HepG2 (cell line): ENCODE results near the gene CBFA2T2. TPM values are rescaled to one million over a fixed set of nuclear protein-coding genes. Genes with fewer than 3 reads are reported as not detected.

ENCODE experiments used
- CC2D1A ChIP-seq: sonication (generic); formaldehyde crosslinking; IDR thresholded peaks from 2 replicates; pipeline ENCODE4 v1.8.1; 2023; ENCODE audit warnings: mild to moderate bottlenecking, missing genetic modification reagents
- NR2F6 ChIP-seq, 2 experiments: IDR thresholded peaks; 2 replicates each; pipeline ENCODE4 v1.6.1; 2016; ENCODE audit warnings: antibody characterized with exemption in 1 of 2, mild to moderate bottlenecking in 1 of 2
- RARA ChIP-seq: IDR thresholded peaks from 2 replicates; pipeline ENCODE4 v1.6.1; 2016; ENCODE audit warnings: missing genetic modification reagents, missing compliant biosample characterization
- SIN3A ChIP-seq: IDR thresholded peaks from 2 replicates; pipeline ENCODE4 v1.6.1; 2011; ENCODE audit warnings: low read depth, mild to moderate bottlenecking, control low read depth, low read length, borderline replicate concordance
- SRSF9 ChIP-seq: fragments of 200-400 bp; formaldehyde crosslinking; IDR thresholded peaks from 2 replicates; pipeline ENCODE4 v1.6.1; 2018; ENCODE audit warnings: borderline replicate concordance, mild to moderate bottlenecking, low read depth, low read length; ENCODE audit not compliant: insufficient read depth, poor library complexity, severe bottlenecking
- ZFP1 ChIP-seq: IDR thresholded peaks from 2 replicates; pipeline ENCODE4 v1.6.1; 2016
- ZFP37 ChIP-seq: sonication (generic); formaldehyde crosslinking; IDR thresholded peaks from 2 replicates; pipeline ENCODE4 v1.4.0; 2020; ENCODE audit warnings: missing genetic modification reagents, borderline replicate concordance
- ZFP62 ChIP-seq: sonication (generic); formaldehyde crosslinking; IDR thresholded peaks from 2 replicates; pipeline ENCODE4 v1.4.0; 2020; ENCODE audit warnings: missing genetic modification reagents
- ZFYVE20 ChIP-seq: sonication (generic); formaldehyde crosslinking; IDR thresholded peaks from 2 replicates; pipeline ENCODE4 v1.8.0; 2023; ENCODE audit warnings: low read depth, mild to moderate bottlenecking, moderate library complexity, missing genetic modification reagents, borderline replicate concordance
- ZMYM3 ChIP-seq: sonication (generic); formaldehyde crosslinking; IDR thresholded peaks from 2 replicates; pipeline ENCODE4 v1.5.1; 2020; ENCODE audit warnings: mild to moderate bottlenecking, missing genetic modification reagents
- ZNF101 ChIP-seq: sonication (generic); formaldehyde crosslinking; IDR thresholded peaks from 2 replicates; pipeline ENCODE4 v1.4.0; 2020; ENCODE audit warnings: mild to moderate bottlenecking, low read depth, missing genetic modification reagents, borderline replicate concordance
- ZNF282 ChIP-seq: fragments of 450-650 bp; IDR thresholded peaks from 2 replicates; pipeline ENCODE4 v1.6.1; 2018; ENCODE audit not compliant: partially characterized antibody
- ZNF660 ChIP-seq: sonication (generic); formaldehyde crosslinking; IDR thresholded peaks from 2 replicates; pipeline ENCODE4 v1.5.1; 2020; ENCODE audit warnings: mild to moderate bottlenecking, low read depth, missing genetic modification reagents, borderline replicate concordance
- ZNF674 ChIP-seq: sonication (generic); formaldehyde crosslinking; IDR thresholded peaks from 2 replicates; pipeline ENCODE4 v1.5.0; 2020; ENCODE audit warnings: low read depth, mild to moderate bottlenecking, missing genetic modification reagents
- polyA plus RNA-seq, 8 experiments: library from polyadenylated mRNA; depleted of rRNA in 3 of 8; stranded (reverse) in 7 of 8; unstranded in 1 of 8; fragments of >200 nt; fragmentation: Illumina TruSeq in 4 of 8; extraction: Trizol in 4 of 8; gene quantifications; 2 replicates each; pipeline versions ENCODE4 v1.2.1 to v1.2.3, GENCODE V29; 2011 to 2016; ENCODE audit warnings: low read depth in 4 of 8, missing spikeins in 1 of 8, mixed read lengths in 1 of 8; ENCODE audit not compliant: insufficient read depth in 1 of 8
- total RNA-seq, 5 experiments: library from RNA; depleted of rRNA; stranded (reverse); fragments of >200 nt; fragmentation: Illumina TruSeq; extraction: Trizol; gene quantifications; 2 replicates each; pipeline ENCODE4 v1.2.3, GENCODE V29; 2016; ENCODE audit warnings: low read depth in 1 of 5
- TF ChIP-seq, protein P1 (sequence below): sonication (generic); formaldehyde crosslinking; IDR thresholded peaks from 2 replicates; pipeline ENCODE4 v1.5.0; 2020; ENCODE audit warnings: missing genetic modification reagents
- TF ChIP-seq, protein P2 (sequence below): sonication (generic); formaldehyde crosslinking; IDR thresholded peaks from 2 replicates; pipeline ENCODE4 v1.8.1; 2022; ENCODE audit warnings: low read depth, mild to moderate bottlenecking, missing genetic modification reagents
- TF ChIP-seq, protein P3 (sequence below): IDR thresholded peaks from 2 replicates; pipeline ENCODE4 v1.6.1; 2018; ENCODE audit warnings: missing genetic modification reagents
- TF ChIP-seq, protein P4 (sequence below): fragments of 450-650 bp; IDR thresholded peaks from 2 replicates; pipeline ENCODE4 v1.6.1; 2017; ENCODE audit warnings: mild to moderate bottlenecking
- TF ChIP-seq, protein P5 (sequence below): sonication (generic); formaldehyde crosslinking; IDR thresholded peaks from 2 replicates; pipeline ENCODE4 v1.5.1; 2020; ENCODE audit warnings: missing genetic modification reagents, mild to moderate bottlenecking, borderline replicate concordance

Gene CBFA2T2
- total and polyA plus RNA-seq, 2 of the 13 experiments (the other 11 are each of a cell fraction or from before 2014, with no cell fraction given) = 6.3 to 21.2 TPM

DNA sequence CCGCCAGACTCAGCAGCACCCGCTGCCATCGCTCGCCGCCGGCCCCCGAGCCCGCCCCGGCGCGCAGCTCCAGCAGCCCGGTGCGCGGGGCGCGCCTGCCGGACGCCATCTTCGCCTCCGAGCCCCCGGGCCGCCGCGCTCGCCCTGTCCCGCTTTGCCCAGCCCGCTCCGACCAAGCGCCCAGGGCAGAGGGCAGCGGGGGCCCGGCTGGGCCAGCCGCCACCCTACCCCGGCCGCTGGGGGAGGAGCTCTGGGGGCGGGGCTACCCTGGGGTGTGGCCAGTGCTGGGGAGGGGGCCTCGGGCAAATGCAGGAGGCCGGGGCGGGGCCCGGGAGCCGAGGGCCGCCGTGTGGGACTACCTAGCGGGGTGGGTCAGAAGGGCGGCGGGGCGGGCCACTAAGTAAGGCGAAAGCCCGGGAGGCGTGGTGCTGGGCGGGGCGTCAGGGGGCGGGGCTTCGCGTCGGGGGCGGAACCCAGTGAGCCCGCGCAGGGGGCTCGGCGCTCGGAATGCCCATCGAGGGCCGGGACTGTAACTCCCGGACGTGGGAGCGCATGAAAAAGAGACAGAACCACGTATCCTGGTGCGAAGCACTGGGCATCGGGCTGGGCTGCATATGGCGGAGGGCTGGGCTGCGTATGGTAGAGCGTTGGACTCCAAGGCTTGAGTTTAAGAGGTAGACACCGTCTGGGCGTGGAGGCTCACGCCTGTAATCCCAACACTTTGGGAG lies 46.2 kb upstream of the CBFA2T2 start, which contains the start of gene SNTA1 (continued):
- peak; percentile 51; the same call in 1 of the 2 replicates for TF ChIP-seq SIN3A
- no peak for TF ChIP-seq RARA (CRISPR knock-in tag)
- TF ChIP-seq ZFYVE20 (CRISPR knock-in tag) = no peak
- no peak for TF ChIP-seq CC2D1A (CRISPR knock-in tag)
- TF ChIP-seq ZMYM3 (CRISPR knock-in tag) = no peak; the same call in 1 of the 2 replicates
- TF ChIP-seq, protein P1, sequence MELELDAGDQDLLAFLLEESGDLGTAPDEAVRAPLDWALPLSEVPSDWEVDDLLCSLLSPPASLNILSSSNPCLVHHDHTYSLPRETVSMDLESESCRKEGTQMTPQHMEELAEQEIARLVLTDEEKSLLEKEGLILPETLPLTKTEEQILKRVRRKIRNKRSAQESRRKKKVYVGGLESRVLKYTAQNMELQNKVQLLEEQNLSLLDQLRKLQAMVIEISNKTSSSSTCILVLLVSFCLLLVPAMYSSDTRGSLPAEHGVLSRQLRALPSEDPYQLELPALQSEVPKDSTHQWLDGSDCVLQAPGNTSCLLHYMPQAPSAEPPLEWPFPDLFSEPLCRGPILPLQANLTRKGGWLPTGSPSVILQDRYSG (CRISPR knock-in tag) = no peak
- TF ChIP-seq ZNF282 = no peak
- no peak for TF ChIP-seq ZFP1 (CRISPR knock-in tag)
- TF ChIP-seq SRSF9 = no peak
- TF ChIP-seq ZFP62 = no peak
- no peak for TF ChIP-seq ZNF660 (CRISPR knock-in tag)
- TF ChIP-seq NR2F6 (IDR thresholded peaks at IDR 0.05) = no peak
- no peak for TF ChIP-seq NR2F6 (CRISPR knock-in tag; IDR thresholded peaks at IDR 0.05)
- TF ChIP-seq, protein P2, sequence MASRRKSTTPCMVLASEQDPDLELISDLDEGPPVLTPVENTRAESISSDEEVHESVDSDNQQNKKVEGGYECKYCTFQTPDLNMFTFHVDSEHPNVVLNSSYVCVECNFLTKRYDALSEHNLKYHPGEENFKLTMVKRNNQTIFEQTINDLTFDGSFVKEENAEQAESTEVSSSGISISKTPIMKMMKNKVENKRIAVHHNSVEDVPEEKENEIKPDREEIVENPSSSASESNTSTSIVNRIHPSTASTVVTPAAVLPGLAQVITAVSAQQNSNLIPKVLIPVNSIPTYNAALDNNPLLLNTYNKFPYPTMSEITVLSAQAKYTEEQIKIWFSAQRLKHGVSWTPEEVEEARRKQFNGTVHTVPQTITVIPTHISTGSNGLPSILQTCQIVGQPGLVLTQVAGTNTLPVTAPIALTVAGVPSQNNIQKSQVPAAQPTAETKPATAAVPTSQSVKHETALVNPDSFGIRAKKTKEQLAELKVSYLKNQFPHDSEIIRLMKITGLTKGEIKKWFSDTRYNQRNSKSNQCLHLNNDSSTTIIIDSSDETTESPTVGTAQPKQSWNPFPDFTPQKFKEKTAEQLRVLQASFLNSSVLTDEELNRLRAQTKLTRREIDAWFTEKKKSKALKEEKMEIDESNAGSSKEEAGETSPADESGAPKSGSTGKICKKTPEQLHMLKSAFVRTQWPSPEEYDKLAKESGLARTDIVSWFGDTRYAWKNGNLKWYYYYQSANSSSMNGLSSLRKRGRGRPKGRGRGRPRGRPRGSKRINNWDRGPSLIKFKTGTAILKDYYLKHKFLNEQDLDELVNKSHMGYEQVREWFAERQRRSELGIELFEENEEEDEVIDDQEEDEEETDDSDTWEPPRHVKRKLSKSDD (CRISPR knock-in tag) = no peak
- TF ChIP-seq ZFP37 (CRISPR knock-in tag) = no peak
- TF ChIP-seq, protein P3, sequence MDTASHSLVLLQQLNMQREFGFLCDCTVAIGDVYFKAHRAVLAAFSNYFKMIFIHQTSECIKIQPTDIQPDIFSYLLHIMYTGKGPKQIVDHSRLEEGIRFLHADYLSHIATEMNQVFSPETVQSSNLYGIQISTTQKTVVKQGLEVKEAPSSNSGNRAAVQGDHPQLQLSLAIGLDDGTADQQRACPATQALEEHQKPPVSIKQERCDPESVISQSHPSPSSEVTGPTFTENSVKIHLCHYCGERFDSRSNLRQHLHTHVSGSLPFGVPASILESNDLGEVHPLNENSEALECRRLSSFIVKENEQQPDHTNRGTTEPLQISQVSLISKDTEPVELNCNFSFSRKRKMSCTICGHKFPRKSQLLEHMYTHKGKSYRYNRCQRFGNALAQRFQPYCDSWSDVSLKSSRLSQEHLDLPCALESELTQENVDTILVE (CRISPR knock-in tag) = 0 out of 2 replicates have a peak, but pooled peaks have one; percentile 3
- TF ChIP-seq, protein P4, sequence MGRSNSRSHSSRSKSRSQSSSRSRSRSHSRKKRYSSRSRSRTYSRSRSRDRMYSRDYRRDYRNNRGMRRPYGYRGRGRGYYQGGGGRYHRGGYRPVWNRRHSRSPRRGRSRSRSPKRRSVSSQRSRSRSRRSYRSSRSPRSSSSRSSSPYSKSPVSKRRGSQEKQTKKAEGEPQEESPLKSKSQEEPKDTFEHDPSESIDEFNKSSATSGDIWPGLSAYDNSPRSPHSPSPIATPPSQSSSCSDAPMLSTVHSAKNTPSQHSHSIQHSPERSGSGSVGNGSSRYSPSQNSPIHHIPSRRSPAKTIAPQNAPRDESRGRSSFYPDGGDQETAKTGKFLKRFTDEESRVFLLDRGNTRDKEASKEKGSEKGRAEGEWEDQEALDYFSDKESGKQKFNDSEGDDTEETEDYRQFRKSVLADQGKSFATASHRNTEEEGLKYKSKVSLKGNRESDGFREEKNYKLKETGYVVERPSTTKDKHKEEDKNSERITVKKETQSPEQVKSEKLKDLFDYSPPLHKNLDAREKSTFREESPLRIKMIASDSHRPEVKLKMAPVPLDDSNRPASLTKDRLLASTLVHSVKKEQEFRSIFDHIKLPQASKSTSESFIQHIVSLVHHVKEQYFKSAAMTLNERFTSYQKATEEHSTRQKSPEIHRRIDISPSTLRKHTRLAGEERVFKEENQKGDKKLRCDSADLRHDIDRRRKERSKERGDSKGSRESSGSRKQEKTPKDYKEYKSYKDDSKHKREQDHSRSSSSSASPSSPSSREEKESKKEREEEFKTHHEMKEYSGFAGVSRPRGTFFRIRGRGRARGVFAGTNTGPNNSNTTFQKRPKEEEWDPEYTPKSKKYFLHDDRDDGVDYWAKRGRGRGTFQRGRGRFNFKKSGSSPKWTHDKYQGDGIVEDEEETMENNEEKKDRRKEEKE = no peak
- no peak for TF ChIP-seq ZNF101 (CRISPR knock-in tag)
- TF ChIP-seq, protein P5, sequence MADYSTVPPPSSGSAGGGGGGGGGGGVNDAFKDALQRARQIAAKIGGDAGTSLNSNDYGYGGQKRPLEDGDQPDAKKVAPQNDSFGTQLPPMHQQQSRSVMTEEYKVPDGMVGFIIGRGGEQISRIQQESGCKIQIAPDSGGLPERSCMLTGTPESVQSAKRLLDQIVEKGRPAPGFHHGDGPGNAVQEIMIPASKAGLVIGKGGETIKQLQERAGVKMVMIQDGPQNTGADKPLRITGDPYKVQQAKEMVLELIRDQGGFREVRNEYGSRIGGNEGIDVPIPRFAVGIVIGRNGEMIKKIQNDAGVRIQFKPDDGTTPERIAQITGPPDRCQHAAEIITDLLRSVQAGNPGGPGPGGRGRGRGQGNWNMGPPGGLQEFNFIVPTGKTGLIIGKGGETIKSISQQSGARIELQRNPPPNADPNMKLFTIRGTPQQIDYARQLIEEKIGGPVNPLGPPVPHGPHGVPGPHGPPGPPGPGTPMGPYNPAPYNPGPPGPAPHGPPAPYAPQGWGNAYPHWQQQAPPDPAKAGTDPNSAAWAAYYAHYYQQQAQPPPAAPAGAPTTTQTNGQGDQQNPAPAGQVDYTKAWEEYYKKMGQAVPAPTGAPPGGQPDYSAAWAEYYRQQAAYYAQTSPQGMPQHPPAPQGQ (CRISPR knock-in tag) = no peak
- 0 out of 2 replicates have a peak, but pooled peaks have one; percentile 79 for TF ChIP-seq ZNF674 (CRISPR knock-in tag)
